K562 (cell line): ENCODE measurements around the gene IRF2. TPM values are rescaled to one million over a fixed set of nuclear protein-coding genes. Genes with fewer than 3 reads are reported as not detected.

ENCODE experiments used
- ATAC-seq: fragments of 200-7000 bp; cut with Tn5 transposase; 3 replicates; pipeline ENCODE4 v1.9.1; 2020; ENCODE audit warnings: moderate library complexity
- BruUV-seq: library from RNA; stranded (reverse); fragments of 400-500 nt; replicated peaks from 2 replicates; lab custom pipeline; 2021; lab: Mats Ljungman, UMichigan
- CTCF ChIA-PET: fragments of 300-600 bp; formaldehyde crosslinking; extraction: SDS; loops from one replicate; lab custom pipeline; 2021; ENCODE audit warnings: low intra/inter-chr PET ratio; lab: Yijun Ruan, JAX
- POLR2A ChIA-PET: fragments of 300-600, 350-650 bp; sonication (Branson Sonifier 250); formaldehyde crosslinking; extraction: SDS; loops from one replicate; lab custom pipeline; 2021; ENCODE audit warnings: antibody characterized with exemption, inconsistent platforms; lab: Yijun Ruan, JAX
- DNase-seq, 4 experiments: peaks; one replicate each; pipeline versions ENCODE4 v3.0.0 to v3.0.0-alpha.2; 2011 to 2018; ENCODE audit warnings: low spot score in 3 of 4, mixed read lengths in 3 of 4; ENCODE audit errors: extremely low read depth in 1 of 4
- FAIRE-seq: peaks from 2 replicates; lab custom pipeline; 2011; peaks lifted over from hg19 to GRCh38; lab: Jason Lieb, UNC
- H2AFZ ChIP-seq: 2 replicates; pipeline ENCODE4 v1.6.0; 2011; ENCODE audit warnings: low read depth, low read length, control low read depth, inconsistent platforms
- H3K27ac ChIP-seq: fragments of 200-600 bp; 3 replicates; pipeline ENCODE4 v1.8.0; 2011; ENCODE audit warnings: low read depth, mild to moderate bottlenecking, control low read depth, inconsistent platforms, low read length, moderate library complexity, mixed read lengths; ENCODE audit errors: extremely low read depth
- H3K27me3 ChIP-seq, 2 experiments: fragments of 300-600 bp in 1 of 2; 2 replicates in 1 of 2; 3 replicates in 1 of 2; pipeline versions ENCODE4 v1.6.0 to v1.8.0; 2011; ENCODE audit warnings: inconsistent platforms in 2 of 2, low read length in 2 of 2, mild to moderate bottlenecking in 1 of 2, mixed read lengths in 1 of 2, moderate library complexity in 1 of 2; ENCODE audit not compliant: control insufficient read depth in 2 of 2, insufficient read depth in 2 of 2
- H3K36me3 ChIP-seq: fragments of 300-600 bp; 3 replicates; pipeline ENCODE4 v1.8.0; 2011; ENCODE audit warnings: mild to moderate bottlenecking, low read length, inconsistent platforms; ENCODE audit not compliant: control insufficient read depth, insufficient read depth
- H3K4me1 ChIP-seq, 2 experiments: fragments of 200-600 bp in 1 of 2; replicated peaks in 1 of 2; 2 replicates in 1 of 2; 3 replicates in 1 of 2; pipeline versions ENCODE4 v1.5.1 to v1.8.0; 2011; ENCODE audit warnings: inconsistent platforms in 2 of 2, low read length in 2 of 2, mild to moderate bottlenecking in 1 of 2, mixed read lengths in 1 of 2, moderate library complexity in 1 of 2; ENCODE audit not compliant: control insufficient read depth in 2 of 2, insufficient read depth in 2 of 2
- H3K4me2 ChIP-seq: 2 replicates; pipeline ENCODE4 v1.6.1; 2011; ENCODE audit warnings: low read length, control low read depth, inconsistent platforms, mixed read lengths; ENCODE audit not compliant: insufficient read depth
- H3K4me3 ChIP-seq: fragments of 200-600 bp; sonication (generic), shearing (Covaris generic); 2 replicates; pipeline ENCODE4 v1.5.1; 2016; ENCODE audit warnings: control low read depth, inconsistent platforms
- H3K79me2 ChIP-seq: fragments of 200-600 bp; 3 replicates; pipeline ENCODE4 v1.8.0; 2011; ENCODE audit warnings: low read length, inconsistent platforms; ENCODE audit not compliant: control insufficient read depth, insufficient read depth
- H3K9ac ChIP-seq, 2 experiments: 2 replicates each; pipeline versions ENCODE4 v1.6.0 to v1.6.1; 2011; ENCODE audit warnings: low read depth in 2 of 2, low read length in 2 of 2, control low read depth in 1 of 2, inconsistent platforms in 1 of 2, mild to moderate bottlenecking in 1 of 2, mixed read lengths in 1 of 2; ENCODE audit not compliant: insufficient read depth in 1 of 2
- H3K9me1 ChIP-seq: one replicate; pipeline ENCODE4 v1.6.0; 2011; ENCODE audit warnings: inconsistent platforms, mild to moderate bottlenecking, low read length, moderate library complexity; ENCODE audit not compliant: control insufficient read depth, insufficient read depth
- H3K9me3 ChIP-seq: replicated peaks from 2 replicates; pipeline ENCODE4 v1.5.1; 2011; ENCODE audit warnings: low read depth, low read length, inconsistent platforms; ENCODE audit not compliant: control insufficient read depth, insufficient read depth
- H4K20me1 ChIP-seq: replicated peaks from 2 replicates; pipeline ENCODE4 v1.6.1; 2011; ENCODE audit warnings: low read length, inconsistent platforms, mixed read lengths; ENCODE audit not compliant: control insufficient read depth, insufficient read depth
- GABPA ChIP-seq: fragments of 200-800 bp; sonication (Bioruptor generic); conservative IDR thresholded peaks from 2 replicates; pipeline ENCODE4 v1.6.1; 2016; ENCODE audit warnings: low read depth, missing genetic modification characterization, missing compliant biosample characterization
- HCFC1 ChIP-seq: IDR thresholded peaks from 2 replicates; pipeline ENCODE4 v1.6.1; 2012; ENCODE audit warnings: low read depth, low read length, improper control_type of control experiment
- MEIS2 ChIP-seq: fragments of 450-650 bp; IDR thresholded peaks from 2 replicates; pipeline ENCODE4 v1.6.1; 2014; ENCODE audit warnings: mild to moderate bottlenecking; ENCODE audit not compliant: partially characterized antibody
- OTX1 ChIP-seq: fragments of 450-650 bp; formaldehyde crosslinking; IDR thresholded peaks from 2 replicates; pipeline ENCODE4 v1.4.0; 2022; ENCODE audit warnings: mild to moderate bottlenecking
- SIX5 ChIP-seq, 2 experiments: IDR thresholded peaks; 2 replicates each; pipeline ENCODE4 v1.6.1; 2011; ENCODE audit warnings: low read length in 2 of 2, borderline replicate concordance in 1 of 2, low read depth in 1 of 2, mild to moderate bottlenecking in 1 of 2, moderate library complexity in 1 of 2; ENCODE audit not compliant: insufficient read depth in 1 of 2
- SMARCA4 ChIP-seq: fragments of 450-650 bp; IDR thresholded peaks from 2 replicates; pipeline ENCODE4 v1.6.1; 2016
- SPI1 ChIP-seq: IDR thresholded peaks from 2 replicates; pipeline ENCODE4 v1.6.1; 2011; ENCODE audit warnings: low read depth, low read length, control low read depth, borderline replicate concordance
- ZNF143 ChIP-seq: sonication (generic); formaldehyde crosslinking; IDR thresholded peaks from 2 replicates; pipeline ENCODE4 v1.9.0; 2022; ENCODE audit warnings: mild to moderate bottlenecking, missing genetic modification reagents
- ZNF445 ChIP-seq: fragments of 250-450 bp; sonication (Bioruptor Pico); IDR thresholded peaks from 2 replicates; pipeline ENCODE4 v1.4.0; 2020; ENCODE audit warnings: low read depth, mild to moderate bottlenecking, moderate library complexity
- ZNF766 ChIP-seq: fragments of 200-800 bp; sonication (Bioruptor generic); conservative IDR thresholded peaks from 2 replicates; pipeline ENCODE4 v1.6.1; 2016; ENCODE audit warnings: missing genetic modification characterization, missing compliant biosample characterization
- WGBS: fragments of 100-300 bp; shearing (Covaris generic); methylation state at CpG from one replicate; pipeline ENCODE4 v1.1.6; 2016; ENCODE audit warnings: low coverage, mixed read lengths; ENCODE audit not compliant: insufficient coverage; ENCODE audit errors: missing lambda C conversion rate; 5-methylcytosine and 5-hydroxymethylcytosine counted together
- in situ Hi-C: fragments of 300-500 bp; cut with MboI; formaldehyde crosslinking; loops from 4 replicates; pipeline ENCODE4 v1.15.0; 2018; ENCODE audit warnings: inconsistent platforms, mixed read lengths
- intact Hi-C: fragments of 100-400 bp; cut with micrococcal nuclease; formaldehyde crosslinking; loops from 2 replicates; pipeline ENCODE4 v1.14.2; 2022
- polyA plus RNA-seq, 8 experiments: library from polyadenylated mRNA; depleted of rRNA in 4 of 8; stranded (reverse) in 5 of 8; unstranded in 3 of 8; fragments of >200 nt; fragmentation: Nextera tagmentation in 2 of 8; fragmentation: Illumina TruSeq in 1 of 8; extraction: Ambion mirVana in 2 of 8; extraction: Trizol in 1 of 8; gene quantifications; 2 replicates each; pipeline versions ENCODE4 v1.2.1 to v1.2.3, GENCODE V29; 2011 to 2014; ENCODE audit warnings: inconsistent platforms in 1 of 8, missing spikeins in 1 of 8
- total RNA-seq, 7 experiments: library from RNA; depleted of rRNA in 6 of 7; stranded (reverse); fragments of >200 nt in 6 of 7; fragmentation: Illumina TruSeq in 2 of 7; extraction: Trizol in 2 of 7; gene quantifications; 2 replicates each; pipeline versions ENCODE4 v1.2.1 to v1.2.3, GENCODE V29; 2011 to 2021; ENCODE audit warnings: low replicate concordance in 1 of 7
- TF ChIP-seq, protein P1 (sequence below): fragments of 450-650 bp; formaldehyde crosslinking; IDR thresholded peaks from 2 replicates; pipeline ENCODE4 v1.4.0; 2020; ENCODE audit warnings: mild to moderate bottlenecking, moderate library complexity

IRF2 gene
- total and polyA plus RNA-seq, 9 of the 15 experiments (the other 6 are each of a cell fraction or from before 2014, with no cell fraction given) = 7.1 to 17.1 (median 11.3) TPM

DNA sequence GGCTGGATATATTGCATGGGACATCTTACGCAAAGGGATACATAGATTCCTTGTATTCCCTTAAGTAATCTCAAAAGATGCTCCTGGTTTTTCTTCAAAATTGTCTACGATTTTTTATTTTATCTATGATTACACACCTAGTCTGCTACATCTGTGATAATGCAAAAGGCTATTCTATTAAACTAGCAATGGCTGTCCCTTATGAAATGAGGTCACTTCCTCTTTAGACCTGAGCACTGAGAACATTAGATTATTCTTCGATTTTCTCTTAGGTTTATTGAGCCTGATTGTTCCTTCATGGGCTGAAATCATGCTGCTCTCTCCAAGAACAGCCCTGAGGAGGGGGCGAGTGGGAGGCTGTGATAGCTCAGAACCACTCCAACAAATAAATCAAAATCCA is 129.9 kb downstream of the IRF2 start:
- ChIA-PET POLR2A (interaction anchor here (1.3 kb wide), 1 partner anchor 32 kb away, joined by 4 read pairs; no protein-coding TSS in a partner anchor), CTCF (no interaction called here)
- H3K4me1 ChIP-seq = peaks cover 30 to 37% of the 10 kb centered on the region in 2 experiments
- H3K9me3 ChIP-seq = no peaks in the 10 kb centered on the region
- TF ChIP-seq GABPA (0 out of 2 replicates have a peak, but pooled peaks have one; percentile 16), SPI1 (peak; percentile 76), SMARCA4 (no peak)
- no peaks in the 10 kb centered on the region for H3K36me3 ChIP-seq
- no peak overlapping the region for H3K9ac ChIP-seq
- H4K20me1 ChIP-seq = no peaks in the 10 kb centered on the region
- ATAC-seq (no peak), FAIRE-seq (no peak), DNase-seq (no peak)
- intact Hi-C loops (no loop called here), in situ Hi-C loops (no loop called here)
- H3K4me2 ChIP-seq = no peak overlapping the region
- peak overlapping the region; percentile 97 for H2AFZ ChIP-seq
- no peak overlapping the region for H3K27ac ChIP-seq
- no peaks in the 10 kb centered on the region for H3K9me1 ChIP-seq
- no TSS peak for BruUV-seq
- WGBS = 50% methylated on average over 4 of the region's 4 CpGs
- H3K79me2 ChIP-seq = no peaks in the 10 kb centered on the region
- H3K4me3 ChIP-seq = no peak overlapping the region
- H3K27me3 ChIP-seq = no peaks in the 10 kb centered on the region

DNA sequence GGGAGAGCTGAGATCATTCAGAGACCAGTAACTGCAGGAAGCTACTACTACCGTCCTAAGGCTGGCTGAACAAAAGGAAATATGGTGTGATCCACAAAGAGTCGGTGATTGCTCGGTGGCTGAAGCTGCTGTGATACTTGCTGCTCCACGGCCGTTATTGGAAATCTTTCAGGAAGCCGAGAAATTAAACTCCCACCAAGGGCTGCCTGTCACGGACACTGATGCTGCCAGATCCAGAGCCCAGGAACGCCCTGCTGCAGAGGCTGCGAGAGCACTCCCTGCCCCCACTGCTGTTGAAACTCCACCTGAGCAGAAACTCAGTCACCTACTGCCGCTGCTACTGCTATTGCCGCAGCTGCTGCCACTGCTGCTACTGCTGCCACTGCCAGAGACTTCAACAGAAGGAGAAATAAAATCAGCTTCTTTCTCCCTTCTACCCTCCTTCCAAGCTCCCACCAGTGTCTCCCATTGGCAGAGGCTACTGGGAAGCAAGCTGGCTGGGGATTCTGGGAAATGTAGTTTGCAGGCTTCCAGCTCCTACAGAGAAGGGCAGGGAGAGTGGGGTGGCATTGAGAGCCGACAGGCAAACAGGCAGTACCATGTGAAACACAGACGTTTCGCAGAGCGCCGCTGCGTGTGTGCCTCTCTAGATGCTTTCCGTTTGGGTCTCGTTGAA is 130.7 kb downstream of the IRF2 start:
- CTCF ChIA-PET = no interaction called here
- TSS peak; percentile 57 for BruUV-seq
- Histone ChIP-seq H3K36me3 (no peaks in the 10 kb centered on the region), H4K20me1 (no peaks in the 10 kb centered on the region), H3K4me2 (peak overlapping the region; percentile 76), H3K9ac (peak overlapping the region; percentile 24 to 87), H3K9me1 (no peaks in the 10 kb centered on the region), H3K79me2 (no peaks in the 10 kb centered on the region), H3K4me1 (peaks cover 30 to 34% of the 10 kb centered on the region in 2 experiments), H3K9me3 (no peaks in the 10 kb centered on the region), H3K27me3 (no peaks in the 10 kb centered on the region), H3K27ac (peak overlapping the region; percentile 11; the same call in 1 of the 3 replicates), H2AFZ (peak overlapping the region; percentile 97), H3K4me3 (peak overlapping the region; percentile 37)
- ATAC-seq (peak; percentile 78), DNase-seq (peak; percentile 29 to 65 (median 46)), FAIRE-seq (peak; percentile 78)
- in situ Hi-C loops = no loop called here
- intact Hi-C loops = no loop called here
- POLR2A ChIA-PET = interaction anchor here (0.9 to 1.3 kb wide), 2 partner anchors 23 to 32 kb away, joined by 4 read pairs; no protein-coding TSS in a partner anchor
- WGBS = 47% methylated on average over 18 of the region's 19 CpGs
- peak; percentile 85 for TF ChIP-seq ZNF143
- peak; percentile 67 to 69; a peak in 3 of 4 replicates for TF ChIP-seq SIX5 (IDR thresholded peaks at IDR 0.05; ENCODE audit: borderline replicate concordance in 1 of 2, insufficient read depth in 1 of 2, low read depth in 1 of 2, low read length in 2 of 2)
- TF ChIP-seq MEIS2 = no peak
- TF ChIP-seq ZNF766 (CRISPR knock-in tag) = 0 out of 2 replicates have a peak, but pooled peaks have one; percentile 42
- TF ChIP-seq OTX1 (CRISPR knock-in tag) = no peak
- TF ChIP-seq, protein P1, sequence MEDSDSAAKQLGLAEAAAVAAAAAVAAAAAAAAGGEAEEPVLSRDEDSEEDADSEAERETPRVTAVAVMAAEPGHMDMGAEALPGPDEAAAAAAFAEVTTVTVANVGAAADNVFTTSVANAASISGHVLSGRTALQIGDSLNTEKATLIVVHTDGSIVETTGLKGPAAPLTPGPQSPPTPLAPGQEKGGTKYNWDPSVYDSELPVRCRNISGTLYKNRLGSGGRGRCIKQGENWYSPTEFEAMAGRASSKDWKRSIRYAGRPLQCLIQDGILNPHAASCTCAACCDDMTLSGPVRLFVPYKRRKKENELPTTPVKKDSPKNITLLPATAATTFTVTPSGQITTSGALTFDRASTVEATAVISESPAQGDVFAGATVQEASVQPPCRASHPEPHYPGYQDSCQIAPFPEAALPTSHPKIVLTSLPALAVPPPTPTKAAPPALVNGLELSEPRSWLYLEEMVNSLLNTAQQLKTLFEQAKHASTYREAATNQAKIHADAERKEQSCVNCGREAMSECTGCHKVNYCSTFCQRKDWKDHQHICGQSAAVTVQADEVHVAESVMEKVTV = no peak
- peak; percentile 86 for TF ChIP-seq HCFC1
- TF ChIP-seq ZNF445 (CRISPR knock-in tag) = no peak
